ENCODE results near the gene MYMX. TPM values are rescaled to one million over a fixed set of nuclear protein-coding genes. Genes with fewer than 3 reads are reported as not detected.

Gene MYMX
- total and polyA plus RNA-seq, 2 of the 13 experiments (the other 11 are each of a cell fraction or from before 2014, with no cell fraction given): not detected

DNA sequence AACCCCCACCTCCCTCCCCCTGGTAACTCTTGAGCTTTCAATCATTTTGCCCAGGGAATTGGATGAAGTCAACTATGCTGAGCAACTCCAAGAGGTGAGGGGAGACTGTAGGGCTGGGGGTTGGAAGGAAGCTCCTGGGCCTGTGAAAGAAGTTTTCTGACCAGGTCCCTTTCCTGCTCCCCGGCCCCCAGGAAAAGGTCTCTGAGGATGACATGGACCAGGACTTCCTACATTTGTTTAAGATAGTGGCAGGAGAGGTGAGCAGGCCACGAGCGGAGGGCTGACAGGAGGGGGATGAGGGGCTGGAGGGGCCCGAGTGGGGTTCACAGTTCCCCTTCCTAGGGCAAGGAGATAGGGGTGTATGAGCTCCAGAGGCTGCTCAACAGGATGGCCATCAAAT is 36.3 kb upstream of the MYMX start:
- Histone ChIP-seq H3K4me1 (ENCODE audit: insufficient read depth, low read length) (peaks cover 60% of the 10 kb centered on the region), H3K79me2 (ENCODE audit: insufficient read depth, low read length) (no peaks in the 10 kb centered on the region), H3K4me3 (replicated peaks in 1 of 3; ENCODE audit: insufficient read depth in 1 of 3, low read depth in 2 of 3, low read length in 3 of 3) (no peak overlapping the region), H3K9me3 (ENCODE audit: low read length) (no peaks in the 10 kb centered on the region), H3K9ac (ENCODE audit: insufficient read depth, low read depth, low read length) (no peak overlapping the region), H3K4me2 (ENCODE audit: low read depth, low read length) (no peak overlapping the region), H3K27me3 (ENCODE audit: control insufficient read depth in 1 of 2, insufficient read depth in 2 of 2, low read length in 2 of 2) (peaks cover 0 to 14% of the 10 kb centered on the region in 2 experiments; a peak in 3 of 5 replicates), H3K36me3 (replicated peaks in 1 of 2; ENCODE audit: control insufficient read depth in 1 of 2, insufficient read depth in 2 of 2, low read length in 2 of 2) (no peaks in the 10 kb centered on the region), H4K20me1 (ENCODE audit: insufficient read depth, low read length) (no peaks in the 10 kb centered on the region), H3K27ac (ENCODE audit: extremely low read length, insufficient read depth, low read length) (no peak overlapping the region), H2AFZ (ENCODE audit: low read length) (no peak overlapping the region)
- no peak for ATAC-seq
- TF ChIP-seq ZFX (CRISPR knock-in tag; IDR thresholded peaks at IDR 0.05; ENCODE audit: low read depth): no peak
- TF ChIP-seq ATF1 (CRISPR knock-in tag; IDR thresholded peaks at IDR 0.05): no peak
- no peak for TF ChIP-seq GATAD2A (CRISPR knock-in tag; IDR thresholded peaks at IDR 0.05)
- TF ChIP-seq MTA3 (CRISPR knock-in tag; IDR thresholded peaks at IDR 0.05): no peak
- TF ChIP-seq BORCS8-MEF2B (CRISPR knock-in tag; IDR thresholded peaks at IDR 0.05): no peak
- TF ChIP-seq ARID2 (CRISPR knock-in tag; IDR thresholded peaks at IDR 0.05; ENCODE audit: borderline replicate concordance): no peak
- TF ChIP-seq DMAP1 (CRISPR knock-in tag; IDR thresholded peaks at IDR 0.05): no peak
- no peak for TF ChIP-seq ISX (CRISPR knock-in tag; conservative IDR thresholded peaks at IDR 0.05)
- TF ChIP-seq, protein P1, sequence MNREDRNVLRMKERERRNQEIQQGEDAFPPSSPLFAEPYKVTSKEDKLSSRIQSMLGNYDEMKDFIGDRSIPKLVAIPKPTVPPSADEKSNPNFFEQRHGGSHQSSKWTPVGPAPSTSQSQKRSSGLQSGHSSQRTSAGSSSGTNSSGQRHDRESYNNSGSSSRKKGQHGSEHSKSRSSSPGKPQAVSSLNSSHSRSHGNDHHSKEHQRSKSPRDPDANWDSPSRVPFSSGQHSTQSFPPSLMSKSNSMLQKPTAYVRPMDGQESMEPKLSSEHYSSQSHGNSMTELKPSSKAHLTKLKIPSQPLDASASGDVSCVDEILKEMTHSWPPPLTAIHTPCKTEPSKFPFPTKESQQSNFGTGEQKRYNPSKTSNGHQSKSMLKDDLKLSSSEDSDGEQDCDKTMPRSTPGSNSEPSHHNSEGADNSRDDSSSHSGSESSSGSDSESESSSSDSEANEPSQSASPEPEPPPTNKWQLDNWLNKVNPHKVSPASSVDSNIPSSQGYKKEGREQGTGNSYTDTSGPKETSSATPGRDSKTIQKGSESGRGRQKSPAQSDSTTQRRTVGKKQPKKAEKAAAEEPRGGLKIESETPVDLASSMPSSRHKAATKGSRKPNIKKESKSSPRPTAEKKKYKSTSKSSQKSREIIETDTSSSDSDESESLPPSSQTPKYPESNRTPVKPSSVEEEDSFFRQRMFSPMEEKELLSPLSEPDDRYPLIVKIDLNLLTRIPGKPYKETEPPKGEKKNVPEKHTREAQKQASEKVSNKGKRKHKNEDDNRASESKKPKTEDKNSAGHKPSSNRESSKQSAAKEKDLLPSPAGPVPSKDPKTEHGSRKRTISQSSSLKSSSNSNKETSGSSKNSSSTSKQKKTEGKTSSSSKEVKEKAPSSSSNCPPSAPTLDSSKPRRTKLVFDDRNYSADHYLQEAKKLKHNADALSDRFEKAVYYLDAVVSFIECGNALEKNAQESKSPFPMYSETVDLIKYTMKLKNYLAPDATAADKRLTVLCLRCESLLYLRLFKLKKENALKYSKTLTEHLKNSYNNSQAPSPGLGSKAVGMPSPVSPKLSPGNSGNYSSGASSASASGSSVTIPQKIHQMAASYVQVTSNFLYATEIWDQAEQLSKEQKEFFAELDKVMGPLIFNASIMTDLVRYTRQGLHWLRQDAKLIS (CRISPR knock-in tag; IDR thresholded peaks at IDR 0.05): no peak
- TF ChIP-seq NKX3-1 (CRISPR knock-in tag; IDR thresholded peaks at IDR 0.05): no peak
- TF ChIP-seq ATM (IDR thresholded peaks at IDR 0.05; ENCODE audit: borderline replicate concordance): no peak
- TF ChIP-seq, protein P2, sequence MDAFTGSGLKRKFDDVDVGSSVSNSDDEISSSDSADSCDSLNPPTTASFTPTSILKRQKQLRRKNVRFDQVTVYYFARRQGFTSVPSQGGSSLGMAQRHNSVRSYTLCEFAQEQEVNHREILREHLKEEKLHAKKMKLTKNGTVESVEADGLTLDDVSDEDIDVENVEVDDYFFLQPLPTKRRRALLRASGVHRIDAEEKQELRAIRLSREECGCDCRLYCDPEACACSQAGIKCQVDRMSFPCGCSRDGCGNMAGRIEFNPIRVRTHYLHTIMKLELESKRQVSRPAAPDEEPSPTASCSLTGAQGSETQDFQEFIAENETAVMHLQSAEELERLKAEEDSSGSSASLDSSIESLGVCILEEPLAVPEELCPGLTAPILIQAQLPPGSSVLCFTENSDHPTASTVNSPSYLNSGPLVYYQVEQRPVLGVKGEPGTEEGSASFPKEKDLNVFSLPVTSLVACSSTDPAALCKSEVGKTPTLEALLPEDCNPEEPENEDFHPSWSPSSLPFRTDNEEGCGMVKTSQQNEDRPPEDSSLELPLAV (CRISPR knock-in tag; conservative IDR thresholded peaks at IDR 0.05; ENCODE audit: low read depth): no peak
- TF ChIP-seq RBAK (CRISPR knock-in tag; IDR thresholded peaks at IDR 0.05): no peak
- no peak for TF ChIP-seq RFXAP (CRISPR knock-in tag; IDR thresholded peaks at IDR 0.05; ENCODE audit: borderline replicate concordance)
- no peak for FAIRE-seq
- in situ Hi-C loops (cut with HindIII; ENCODE audit: extremely low pct_ligation_motif_present, low pct_unique_long_range_greater_than_20kb): no loop called here
- ChIA-PET POLR2A (interaction anchor here (0.8 to 1.4 kb wide), 4 partner anchors 11 to 66 kb away, joined by 3 to 4 read pairs (median 4); partner anchors contain the start of gene HSP90AB1), CTCF (ENCODE audit: low intra/inter-chr PET ratio, low total read pairs) (no interaction called here)
- intact Hi-C loops (cut with micrococcal nuclease; ENCODE audit: unreplicated experiment): no loop called here
- BruUV-seq (replicated peaks): no TSS peak
- 44% methylated on average over 4 of the region's 4 CpGs for WGBS (ENCODE audit: low lambda C conversion rate)
- no peak for DNase-seq (ENCODE audit: low spot score)
